Neutrophil (primary cell): ENCODE results near the gene LGALS3.

ENCODE experiments used
- H3K27ac ChIP-seq: fragments of 200-600 bp; sonication (generic); 2 replicates; pipeline ENCODE4 v1.5.1; 2016; ENCODE audit warnings: mild to moderate bottlenecking, moderate library complexity
- H3K27me3 ChIP-seq: fragments of 200-600 bp; sonication (generic); 2 replicates; pipeline ENCODE4 v1.6.0; 2016; ENCODE audit warnings: mild to moderate bottlenecking
- H3K36me3 ChIP-seq: fragments of 200-600 bp; sonication (generic); 2 replicates; pipeline ENCODE4 v1.5.1; 2017
- H3K4me1 ChIP-seq, 2 experiments: fragments of 200-600 bp in 1 of 2; sonication (generic) in 1 of 2; 1 replicate in 1 of 2; 2 replicates in 1 of 2; pipeline versions ENCODE4 v1.5.1 to v1.6.1; 2013 to 2016; ENCODE audit warnings: low read depth in 1 of 2, low read length in 1 of 2, mild to moderate bottlenecking in 1 of 2, moderate library complexity in 1 of 2; ENCODE audit not compliant: control insufficient read depth in 1 of 2, insufficient read depth in 1 of 2
- H3K4me3 ChIP-seq, 2 experiments: fragments of 200-600 bp in 1 of 2; sonication (generic) in 1 of 2; 1 replicate in 1 of 2; 2 replicates in 1 of 2; pipeline ENCODE4 v1.5.1; 2013 to 2016; ENCODE audit warnings: low read depth in 1 of 2, low read length in 1 of 2, mild to moderate bottlenecking in 1 of 2, moderate library complexity in 1 of 2
- H3K9me3 ChIP-seq: fragments of 200-600 bp; sonication (generic); 2 replicates; pipeline ENCODE4 v1.5.1; 2016
- CTCF ChIP-seq: fragments of 200-600 bp; sonication (generic); IDR thresholded peaks from 2 replicates; pipeline ENCODE4 v1.5.1; 2016; ENCODE audit warnings: antibody characterized with exemption

The LGALS3 gene

GRCh38 chr14:55157080-55157479 is 28.0 kb downstream of the LGALS3 start:
- no peak overlapping the region for H3K4me3 ChIP-seq
- no peak for TF ChIP-seq CTCF
- peaks cover 12 to 14% of the 10 kb centered on the region in 2 experiments for H3K4me1 ChIP-seq
- H3K36me3 ChIP-seq, result peaks cover 6% of the 10 kb centered on the region
- H3K27me3 ChIP-seq, result no peaks in the 10 kb centered on the region
- no peaks in the 10 kb centered on the region for H3K9me3 ChIP-seq
- H3K27ac ChIP-seq, result no peak overlapping the region

- Histone ChIP-seq H3K4me1 (peaks cover 12 to 14% of the 10 kb centered on the region in 2 experiments), H3K9me3 (no peaks in the 10 kb centered on the region), H3K36me3 (peaks cover 5% of the 10 kb centered on the region), H3K4me3 (no peak overlapping the region), H3K27ac (peak overlapping the region; percentile 0), H3K27me3 (no peaks in the 10 kb centered on the region)
- no peak for TF ChIP-seq CTCF
Measured at GRCh38 chr14:55158412-55158811, 29.4 kb downstream of the LGALS3 start.

GRCh38 chr14:55160989-55161388 is 31.9 kb downstream of the LGALS3 start:
- Histone ChIP-seq H3K36me3 (peaks cover 9% of the 10 kb centered on the region), H3K27me3 (no peaks in the 10 kb centered on the region), H3K27ac (no peak overlapping the region), H3K9me3 (no peaks in the 10 kb centered on the region), H3K4me1 (peaks cover 12 to 14% of the 10 kb centered on the region in 2 experiments), H3K4me3 (no peak overlapping the region)
- TF ChIP-seq CTCF, result peak; percentile 50

GRCh38 chr14:55170526-55170925 is 41.5 kb downstream of the LGALS3 start:
- Histone ChIP-seq H3K4me3 (no peak overlapping the region), H3K27ac (no peak overlapping the region), H3K4me1 (no peaks in the 10 kb centered on the region), H3K9me3 (no peaks in the 10 kb centered on the region), H3K36me3 (peaks cover 55% of the 10 kb centered on the region), H3K27me3 (no peaks in the 10 kb centered on the region)
- TF ChIP-seq CTCF, result no peak

- H3K36me3 ChIP-seq, result peaks cover 67% of the 10 kb centered on the region
- H3K27ac ChIP-seq, result no peak overlapping the region
- no peaks in the 10 kb centered on the region for H3K4me1 ChIP-seq
- no peak for TF ChIP-seq CTCF
- H3K27me3 ChIP-seq, result no peaks in the 10 kb centered on the region
- H3K4me3 ChIP-seq, result no peak overlapping the region
- no peaks in the 10 kb centered on the region for H3K9me3 ChIP-seq
Measured at GRCh38 chr14:55180006-55180405, 51.0 kb downstream of the LGALS3 start.

GRCh38 chr14:55180434-55180833 is 51.4 kb downstream of the LGALS3 start:
- H3K27ac ChIP-seq, result no peak overlapping the region
- H3K36me3 ChIP-seq, result peaks cover 64% of the 10 kb centered on the region
- no peak for TF ChIP-seq CTCF
- no peak overlapping the region for H3K4me3 ChIP-seq
- H3K9me3 ChIP-seq, result no peaks in the 10 kb centered on the region
- H3K4me1 ChIP-seq, result no peaks in the 10 kb centered on the region
- no peaks in the 10 kb centered on the region for H3K27me3 ChIP-seq
